ENCODE data around the gene UXS1. TPM values are rescaled to one million over a fixed set of nuclear protein-coding genes. Genes with fewer than 3 reads are reported as not detected.

The UXS1 gene
- total RNA-seq, 3 donors from 2014 or later = 29.4 to 33.9 (median 30.3) TPM

DNA sequence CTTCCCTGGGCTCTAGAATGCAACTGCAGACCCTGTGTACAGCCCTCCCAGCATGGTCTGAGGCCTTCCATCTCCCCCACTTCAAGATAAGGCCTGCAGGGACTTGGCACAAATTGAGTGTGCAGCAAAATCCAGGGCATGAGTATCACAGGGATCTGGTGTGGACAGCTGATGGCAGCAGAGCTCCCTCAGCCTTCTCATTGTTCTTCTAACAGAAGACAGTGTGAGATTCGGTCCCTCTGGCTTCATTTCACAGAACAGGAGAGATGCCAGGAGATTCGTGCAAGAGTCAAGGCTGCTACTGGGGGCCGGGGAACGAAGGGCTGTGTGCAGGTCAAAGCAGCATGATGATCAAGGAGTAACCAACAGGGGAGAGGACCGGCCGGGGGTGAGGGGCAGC is 85.8 kb downstream of the UXS1 start:
- no peak for ATAC-seq
- Mint-ChIP-seq H3K27me3 (ENCODE audit: low read depth) (no peaks in the 10 kb centered on the region), H3K9me3 (no peaks in the 10 kb centered on the region), H3K4me1 (ENCODE audit: low read depth) (peaks cover 3% of the 10 kb centered on the region), H3K4me3 (no peak overlapping the region), H3K36me3 (ENCODE audit: insufficient read depth) (peaks cover 19% of the 10 kb centered on the region)
- no peak for DNase-seq

GRCh38 chr2:106107509-106108131 is 86.5 kb downstream of the UXS1 start:
- DNase-seq (peak; percentile 55), ATAC-seq (peak; percentile 82 to 85)
- Mint-ChIP-seq H3K4me1 (ENCODE audit: low read depth) (peaks cover 3% of the 10 kb centered on the region), H3K9me3 (no peaks in the 10 kb centered on the region), H3K4me3 (no peak overlapping the region), H3K36me3 (ENCODE audit: insufficient read depth) (peaks cover 19% of the 10 kb centered on the region), H3K27me3 (ENCODE audit: low read depth) (no peaks in the 10 kb centered on the region)

DNA sequence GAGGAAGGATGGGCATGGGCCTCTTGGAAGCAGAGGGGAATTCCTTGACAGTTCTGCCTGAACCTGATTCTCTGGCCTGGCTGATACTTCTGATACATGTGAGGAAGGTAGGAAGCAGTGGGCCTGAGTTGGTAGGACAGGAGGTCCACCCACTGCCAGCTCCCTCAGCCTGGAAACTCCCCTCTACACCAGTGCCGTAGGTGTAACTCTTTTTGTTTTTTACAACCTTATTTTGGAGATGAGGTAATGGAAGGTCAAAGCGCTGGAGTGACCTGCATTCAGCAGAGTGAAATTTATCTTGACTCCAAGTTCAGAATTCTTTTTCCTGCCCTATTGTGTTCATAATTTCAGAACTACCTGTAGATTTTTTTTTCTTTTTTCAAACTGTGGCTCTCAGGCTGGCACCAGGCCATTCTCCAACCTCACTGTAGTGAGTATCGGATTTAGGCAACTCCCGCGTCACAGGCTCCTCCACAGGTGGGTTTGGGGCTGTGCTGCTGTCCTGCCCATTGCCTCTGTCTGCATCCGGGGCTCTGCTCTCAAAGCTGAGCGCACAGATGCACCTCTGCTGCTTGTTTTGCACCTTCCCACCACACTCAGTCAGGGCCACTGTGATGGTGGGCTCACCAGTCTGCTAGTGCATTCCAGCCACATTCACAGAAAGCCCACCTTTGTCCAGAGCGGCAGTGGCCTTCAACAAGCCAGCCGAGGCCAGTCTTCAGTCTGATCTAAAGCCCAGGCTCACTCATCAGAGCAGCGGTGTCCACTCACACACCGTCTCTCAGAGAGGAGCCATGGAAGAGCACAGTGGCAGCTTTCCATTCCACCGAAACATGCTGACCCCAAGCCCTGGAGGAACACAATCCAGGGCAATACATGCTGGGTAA is 87.2 kb downstream of the UXS1 start:
- ATAC-seq (no peak), DNase-seq (no peak)
- H3K4me1 Mint-ChIP-seq (ENCODE audit: low read depth) = peaks cover 3% of the 10 kb centered on the region
- H3K36me3 Mint-ChIP-seq (ENCODE audit: insufficient read depth) = peaks cover 18% of the 10 kb centered on the region
- H3K9me3 Mint-ChIP-seq = no peaks in the 10 kb centered on the region
- no peaks in the 10 kb centered on the region for H3K27me3 Mint-ChIP-seq (ENCODE audit: low read depth)
- no peak overlapping the region for H3K4me3 Mint-ChIP-seq

- ATAC-seq (no peak), DNase-seq (no peak)
- H3K4me1 Mint-ChIP-seq (ENCODE audit: low read depth) = peaks cover 3% of the 10 kb centered on the region
- H3K36me3 Mint-ChIP-seq (ENCODE audit: insufficient read depth) = peaks cover 18% of the 10 kb centered on the region
- H3K9me3 Mint-ChIP-seq = no peaks in the 10 kb centered on the region
- no peaks in the 10 kb centered on the region for H3K27me3 Mint-ChIP-seq (ENCODE audit: low read depth)
- no peak overlapping the region for H3K4me3 Mint-ChIP-seq
These were observed 88.8 kb downstream of the UXS1 start for GRCh38 chr2:106105151-106105922.

GRCh38 chr2:106104332-106105062 is 89.6 kb downstream of the UXS1 start:
- H3K27me3 Mint-ChIP-seq (ENCODE audit: low read depth) = no peaks in the 10 kb centered on the region
- ATAC-seq (peak; percentile 50 to 59), DNase-seq (peak; percentile 62)
- H3K9me3 Mint-ChIP-seq = no peaks in the 10 kb centered on the region
- peaks cover 24% of the 10 kb centered on the region for H3K36me3 Mint-ChIP-seq (ENCODE audit: insufficient read depth)
- H3K4me3 Mint-ChIP-seq = no peak overlapping the region
- peaks cover 3% of the 10 kb centered on the region for H3K4me1 Mint-ChIP-seq (ENCODE audit: low read depth)

- no peak for DNase-seq
- peaks cover 35% of the 10 kb centered on the region for H3K4me1 Mint-ChIP-seq (ENCODE audit: low read depth)
- no peaks in the 10 kb centered on the region for H3K27me3 Mint-ChIP-seq (ENCODE audit: low read depth)
- ATAC-seq = no peak
- no peak overlapping the region for H3K4me3 Mint-ChIP-seq
- H3K9me3 Mint-ChIP-seq = no peaks in the 10 kb centered on the region
- peaks cover 37% of the 10 kb centered on the region for H3K36me3 Mint-ChIP-seq (ENCODE audit: insufficient read depth)
These were observed 94.4 kb downstream of the UXS1 start for GRCh38 chr2:106099691-106100090.

DNA sequence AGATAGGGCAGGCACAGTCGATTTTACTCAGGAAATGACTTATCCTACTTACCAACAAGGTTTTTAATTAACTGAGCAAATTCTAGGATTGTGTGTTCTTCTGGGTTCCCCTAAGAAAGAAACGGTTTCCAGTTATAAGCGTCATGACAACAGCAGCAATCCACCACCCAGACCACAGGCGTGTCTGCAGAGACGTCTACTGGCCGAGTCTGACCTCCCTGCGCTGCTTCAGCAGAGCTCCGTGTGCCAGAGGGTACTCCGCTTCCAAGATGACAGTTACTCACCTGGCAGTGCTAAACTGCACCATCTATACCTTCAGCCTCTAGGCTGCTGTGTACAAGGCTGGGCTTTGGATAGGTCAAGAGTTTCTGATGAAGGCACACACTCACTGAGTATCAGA is 95.4 kb downstream of the UXS1 start:
- peaks cover 42% of the 10 kb centered on the region for H3K4me1 Mint-ChIP-seq (ENCODE audit: low read depth)
- H3K4me3 Mint-ChIP-seq = no peak overlapping the region
- no peak for ATAC-seq
- DNase-seq = no peak
- no peaks in the 10 kb centered on the region for H3K27me3 Mint-ChIP-seq (ENCODE audit: low read depth)
- no peaks in the 10 kb centered on the region for H3K9me3 Mint-ChIP-seq
- peaks cover 39% of the 10 kb centered on the region for H3K36me3 Mint-ChIP-seq (ENCODE audit: insufficient read depth)

DNA sequence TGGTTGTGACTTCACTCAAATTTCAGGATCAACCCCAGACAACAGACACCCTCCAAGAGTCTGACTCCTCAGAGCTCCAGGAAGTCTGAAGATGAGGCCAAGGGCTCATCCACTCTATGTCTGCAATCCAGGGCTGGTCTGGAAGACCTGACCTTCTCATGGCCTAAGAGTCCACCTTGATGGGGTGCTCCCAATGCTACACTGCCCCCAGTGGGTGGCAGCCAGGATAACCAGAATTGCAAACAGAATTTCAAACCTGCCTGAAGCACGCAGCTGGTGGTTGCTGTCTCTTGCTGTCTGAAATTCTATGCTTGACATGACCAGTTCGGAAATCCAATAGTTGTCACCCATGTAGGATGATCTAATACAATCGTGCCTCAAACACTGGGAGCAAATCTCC is 96.0 kb downstream of the UXS1 start:
- H3K27me3 Mint-ChIP-seq (ENCODE audit: low read depth) = no peaks in the 10 kb centered on the region
- ATAC-seq = no peak
- H3K9me3 Mint-ChIP-seq = no peaks in the 10 kb centered on the region
- peaks cover 48% of the 10 kb centered on the region for H3K4me1 Mint-ChIP-seq (ENCODE audit: low read depth)
- H3K4me3 Mint-ChIP-seq = no peak overlapping the region
- no peak for DNase-seq
- H3K36me3 Mint-ChIP-seq (ENCODE audit: insufficient read depth) = peaks cover 41% of the 10 kb centered on the region

DNA sequence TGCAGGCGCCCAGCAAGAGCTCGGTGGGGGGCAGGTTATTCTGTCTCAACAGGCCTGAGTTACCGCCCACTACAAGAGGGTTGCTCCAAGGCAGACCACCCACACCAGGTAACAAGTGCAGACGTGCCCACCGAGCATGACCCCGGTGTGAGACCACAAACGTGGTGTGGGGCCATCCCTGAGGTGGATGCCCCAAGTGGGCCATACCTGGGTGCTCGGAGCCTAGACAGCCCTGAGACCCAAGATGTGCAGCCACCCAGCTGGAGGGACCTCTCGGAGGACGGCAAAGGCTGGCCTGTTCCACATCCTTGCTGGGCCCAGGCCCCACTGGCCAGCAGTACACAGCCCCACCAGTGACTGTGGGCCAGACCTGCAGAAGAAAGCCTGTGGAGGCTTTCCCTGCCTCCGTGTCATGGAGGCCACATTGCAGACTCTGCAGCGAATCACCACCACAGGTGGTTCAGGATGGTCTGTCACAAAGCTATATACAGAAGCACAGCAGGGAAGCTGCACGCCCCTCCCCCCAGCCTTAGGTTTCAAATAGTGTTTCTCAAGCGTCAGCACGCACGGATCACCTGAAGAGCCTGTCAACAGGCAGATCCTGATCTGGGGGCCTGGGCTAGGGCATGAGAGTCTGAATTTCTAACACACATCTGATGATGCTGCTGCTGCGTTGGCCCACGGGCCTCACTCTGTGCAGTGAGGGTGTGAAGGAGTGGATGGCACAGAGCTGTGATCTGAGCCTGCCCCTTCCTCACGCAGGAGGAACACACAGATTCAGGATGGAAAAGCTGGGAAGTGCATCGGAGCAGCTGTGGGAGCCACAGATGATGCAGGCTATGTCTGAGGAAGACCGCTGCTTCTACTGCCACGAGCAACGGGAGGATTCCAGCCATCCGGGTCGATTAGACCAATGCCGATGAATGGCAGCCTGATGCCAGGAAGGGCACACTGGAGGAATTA is 96.8 kb downstream of the UXS1 start:
- Mint-ChIP-seq H3K9me3 (no peaks in the 10 kb centered on the region), H3K4me3 (no peak overlapping the region), H3K36me3 (ENCODE audit: insufficient read depth) (peaks cover 44% of the 10 kb centered on the region), H3K27me3 (ENCODE audit: low read depth) (no peaks in the 10 kb centered on the region), H3K4me1 (ENCODE audit: low read depth) (peaks cover 56% of the 10 kb centered on the region)
- ATAC-seq (no peak), DNase-seq (no peak)

GRCh38 chr2:106096299-106097037 is 97.6 kb downstream of the UXS1 start:
- DNase-seq (no peak), ATAC-seq (peak in 1 of 2 donors; percentile 20)
- Mint-ChIP-seq H3K4me1 (ENCODE audit: low read depth) (peaks cover 64% of the 10 kb centered on the region), H3K27me3 (ENCODE audit: low read depth) (no peaks in the 10 kb centered on the region), H3K4me3 (peak overlapping the region; percentile 72), H3K9me3 (no peaks in the 10 kb centered on the region), H3K36me3 (ENCODE audit: insufficient read depth) (peaks cover 47% of the 10 kb centered on the region)

DNA sequence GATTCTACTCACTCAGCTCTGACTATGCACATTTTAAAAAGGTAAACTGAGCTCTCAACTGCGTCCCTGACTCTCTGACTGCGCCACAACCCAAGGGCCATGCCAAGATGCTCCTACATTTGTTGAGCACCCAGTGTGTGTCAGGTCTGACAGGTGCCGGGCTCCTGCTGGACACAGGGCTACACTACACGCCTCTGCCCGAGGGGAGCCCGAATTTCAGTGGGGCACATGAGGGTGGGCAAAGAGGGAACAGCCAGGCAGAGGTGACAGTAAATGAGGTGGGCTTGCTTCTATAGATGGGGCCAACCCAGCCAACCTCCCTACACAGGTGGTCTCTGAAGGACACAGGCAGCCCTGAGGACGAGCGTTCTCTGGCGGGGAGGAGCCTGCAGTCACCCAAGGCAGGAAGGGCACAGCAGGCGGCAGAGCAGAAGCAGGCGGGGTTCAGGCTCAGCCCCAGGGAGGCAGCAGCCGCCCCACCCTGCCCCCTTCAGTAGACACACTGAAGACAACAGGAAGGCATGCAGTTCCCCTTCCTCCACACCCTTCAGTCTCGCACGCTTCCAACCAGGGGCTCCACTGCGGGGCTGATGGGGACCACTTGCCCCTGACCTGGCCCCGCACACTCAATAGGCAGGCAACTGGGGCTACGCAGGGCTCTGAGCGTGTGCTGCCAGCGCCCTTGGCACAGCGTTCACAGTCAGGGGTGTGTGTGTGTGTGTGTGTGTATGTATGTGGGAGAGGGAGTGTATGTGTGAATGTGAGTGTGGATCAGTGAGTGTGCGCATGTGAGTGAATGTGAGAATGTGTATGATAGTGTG is 98.4 kb downstream of the UXS1 start:
- Mint-ChIP-seq H3K4me1 (ENCODE audit: low read depth) (peaks cover 72% of the 10 kb centered on the region), H3K4me3 (peak overlapping the region; percentile 72), H3K9me3 (peaks cover 1% of the 10 kb centered on the region), H3K36me3 (ENCODE audit: insufficient read depth) (peaks cover 41% of the 10 kb centered on the region), H3K27me3 (ENCODE audit: low read depth) (no peaks in the 10 kb centered on the region)
- DNase-seq (peak; percentile 71), ATAC-seq (peak; percentile 78 to 80)

All from activated T-cell treated with anti-CD3 and anti-CD28 coated beads, Interleukin-2, amount 50 U/mL, for 4 hours (primary cell).